HUES64 (cell line): Measurements from ENCODE around the gene FUT3.
A peak's percentile ranks its signal among the peaks of the same experiment; 100 is the strongest.

Experiments
- H3K27ac ChIP-seq: 2 replicates; pipeline ENCODE4 v1.7.0; 2013; ENCODE audit warnings: low read depth, low read length, inconsistent platforms
- H3K27me3 ChIP-seq: 2 replicates; pipeline ENCODE4 v1.6.1; 2013; ENCODE audit warnings: mild to moderate bottlenecking, low read length; ENCODE audit not compliant: insufficient read depth
- H3K36me3 ChIP-seq: 2 replicates; pipeline ENCODE4 v1.6.1; 2013; ENCODE audit warnings: mild to moderate bottlenecking, low read length; ENCODE audit not compliant: insufficient read depth
- H3K4me1 ChIP-seq: 2 replicates; pipeline ENCODE4 v1.6.1; 2013; ENCODE audit warnings: mild to moderate bottlenecking, low read length, moderate library complexity; ENCODE audit not compliant: insufficient read depth
- H3K4me3 ChIP-seq: 2 replicates; pipeline ENCODE4 v1.5.1; 2013; ENCODE audit warnings: mild to moderate bottlenecking, low read length, moderate library complexity
- H3K9ac ChIP-seq: 2 replicates; pipeline ENCODE4 v1.6.1; 2013; ENCODE audit warnings: mild to moderate bottlenecking, low read depth, low read length
- H3K9me3 ChIP-seq: 2 replicates; pipeline ENCODE4 v1.6.1; 2013; ENCODE audit warnings: low read depth, low read length; ENCODE audit not compliant: insufficient read depth
- WGBS: fragments of 150-250, 120-280 bp; methylation state at CpG from one replicate; pipeline ENCODE4 v1.1.7; 2013; ENCODE audit warnings: missing lambda C conversion rate; 5-methylcytosine and 5-hydroxymethylcytosine counted together

Gene FUT3

DNA sequence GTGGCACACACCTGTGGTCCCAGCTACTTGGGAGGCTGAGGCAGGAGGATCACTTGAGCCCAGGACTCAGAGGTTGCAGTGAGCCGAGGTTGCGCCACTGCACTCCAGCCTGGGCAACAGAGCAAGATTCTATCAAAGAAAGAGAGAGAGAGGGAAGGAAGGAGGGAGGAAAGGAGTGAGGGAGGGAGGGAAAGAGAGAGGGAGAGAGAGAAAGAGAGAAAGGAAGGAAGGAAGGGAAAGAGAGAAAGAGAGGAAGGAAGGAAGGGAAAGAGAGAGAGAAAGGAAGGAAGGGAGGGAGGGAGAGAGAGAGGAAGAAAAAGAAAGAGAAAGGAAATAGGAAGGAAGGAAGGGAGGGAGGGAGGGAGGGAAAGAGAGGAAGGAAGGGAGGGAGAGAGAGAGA is 34.0 kb downstream of the FUT3 start:
- H3K9ac ChIP-seq: no peak overlapping the region
- no peak overlapping the region for H3K27ac ChIP-seq
- 96% methylated on average over 2 of the region's 2 CpGs for WGBS
- no peaks in the 10 kb centered on the region for H3K4me1 ChIP-seq
- no peaks in the 10 kb centered on the region for H3K9me3 ChIP-seq
- H3K4me3 ChIP-seq: no peak overlapping the region
- no peaks in the 10 kb centered on the region for H3K36me3 ChIP-seq
- no peaks in the 10 kb centered on the region for H3K27me3 ChIP-seq

DNA sequence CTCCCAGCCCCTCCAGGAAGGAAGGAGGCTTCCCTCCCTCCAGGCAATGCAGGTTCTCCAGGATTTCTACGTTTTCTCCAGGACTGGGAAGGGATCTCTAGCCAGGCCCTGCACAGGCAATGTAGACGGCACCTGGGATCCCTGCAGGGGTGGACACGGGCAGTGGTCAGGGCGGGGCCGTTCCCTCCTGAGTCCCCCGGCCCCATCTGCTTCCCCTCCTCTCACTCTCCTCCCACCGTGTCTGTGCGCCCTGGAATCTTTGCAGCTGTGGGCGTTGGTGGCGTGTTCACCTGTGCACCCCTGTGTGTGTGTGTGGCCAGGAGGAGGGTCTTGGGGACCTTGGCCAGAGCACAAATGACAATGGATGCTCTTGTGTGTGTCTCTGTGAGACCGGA is 36.4 kb downstream of the FUT3 start:
- Histone ChIP-seq H3K4me1 (no peaks in the 10 kb centered on the region), H3K4me3 (no peak overlapping the region), H3K9ac (peak overlapping the region; percentile 36; the same call in 1 of the 2 replicates), H3K36me3 (no peaks in the 10 kb centered on the region), H3K27me3 (no peaks in the 10 kb centered on the region), H3K9me3 (no peaks in the 10 kb centered on the region), H3K27ac (no peak overlapping the region)
- WGBS: 80% methylated on average over 11 of the region's 11 CpGs

DNA sequence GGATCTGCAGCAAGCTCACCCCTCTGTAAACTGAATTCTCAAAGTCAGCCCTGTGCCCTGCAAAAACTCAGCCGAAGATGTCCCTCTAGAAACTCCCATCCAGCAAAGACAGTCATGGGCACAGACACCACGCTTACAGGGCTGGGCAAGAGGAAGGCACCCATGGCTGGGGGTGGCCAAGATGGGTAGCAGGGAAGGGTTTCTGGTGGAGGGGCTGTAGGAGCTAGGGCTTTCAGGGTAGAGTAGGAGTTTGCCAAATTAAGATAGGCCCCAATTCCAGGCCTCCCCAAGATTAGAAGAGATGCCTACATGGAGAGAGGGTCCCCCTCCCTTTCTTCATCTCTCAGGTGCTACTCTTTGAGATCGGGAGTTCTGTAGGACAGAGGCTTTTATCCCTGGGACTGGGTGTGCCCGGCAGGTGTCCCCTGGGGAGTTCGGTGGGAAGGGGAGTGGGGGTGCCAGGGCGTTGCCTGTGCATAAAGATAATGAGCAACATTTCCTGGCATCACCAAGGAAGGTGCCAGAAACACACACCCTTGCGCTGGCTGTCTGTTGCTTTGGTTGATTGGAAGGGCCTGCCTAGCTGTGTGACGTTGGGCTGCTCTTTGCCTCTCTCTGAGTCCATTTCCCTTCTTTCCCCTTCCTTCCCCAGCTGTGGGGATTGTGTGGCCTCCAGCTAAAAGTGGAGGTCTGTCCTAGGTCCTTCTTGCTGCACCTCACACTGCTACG is 37.0 kb downstream of the FUT3 start:
- H3K9ac ChIP-seq: peak overlapping the region; percentile 36; the same call in 1 of the 2 replicates
- H3K9me3 ChIP-seq: no peaks in the 10 kb centered on the region
- no peaks in the 10 kb centered on the region for H3K4me1 ChIP-seq
- H3K4me3 ChIP-seq: no peak overlapping the region
- 91% methylated on average over 9 of the region's 9 CpGs for WGBS
- H3K27ac ChIP-seq: no peak overlapping the region
- H3K36me3 ChIP-seq: no peaks in the 10 kb centered on the region
- no peaks in the 10 kb centered on the region for H3K27me3 ChIP-seq

DNA sequence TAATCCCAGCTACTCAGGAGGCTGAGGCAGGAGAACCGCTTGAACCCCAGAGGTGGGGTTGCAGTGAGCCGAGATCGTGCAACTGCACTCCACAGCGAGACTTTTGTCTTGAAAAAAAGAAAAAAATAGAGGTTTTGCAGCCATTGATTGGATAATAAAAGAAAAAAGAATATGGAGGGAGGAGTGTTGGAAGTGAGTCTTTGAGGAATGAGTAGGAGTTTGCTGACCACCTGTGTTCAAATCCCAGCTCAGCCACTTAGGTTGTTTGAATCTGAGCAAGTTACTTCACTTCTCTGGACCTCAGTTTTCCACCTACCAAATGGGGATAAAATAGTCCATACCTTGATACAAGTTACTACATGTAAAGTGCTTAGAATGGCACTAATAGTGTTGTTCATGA is 40.1 kb downstream of the FUT3 start:
- H3K9ac ChIP-seq: no peak overlapping the region
- no peak overlapping the region for H3K27ac ChIP-seq
- no peak overlapping the region for H3K4me3 ChIP-seq
- H3K27me3 ChIP-seq: no peaks in the 10 kb centered on the region
- 96% methylated on average over 4 of the region's 4 CpGs for WGBS
- no peaks in the 10 kb centered on the region for H3K9me3 ChIP-seq
- no peaks in the 10 kb centered on the region for H3K4me1 ChIP-seq
- no peaks in the 10 kb centered on the region for H3K36me3 ChIP-seq

DNA sequence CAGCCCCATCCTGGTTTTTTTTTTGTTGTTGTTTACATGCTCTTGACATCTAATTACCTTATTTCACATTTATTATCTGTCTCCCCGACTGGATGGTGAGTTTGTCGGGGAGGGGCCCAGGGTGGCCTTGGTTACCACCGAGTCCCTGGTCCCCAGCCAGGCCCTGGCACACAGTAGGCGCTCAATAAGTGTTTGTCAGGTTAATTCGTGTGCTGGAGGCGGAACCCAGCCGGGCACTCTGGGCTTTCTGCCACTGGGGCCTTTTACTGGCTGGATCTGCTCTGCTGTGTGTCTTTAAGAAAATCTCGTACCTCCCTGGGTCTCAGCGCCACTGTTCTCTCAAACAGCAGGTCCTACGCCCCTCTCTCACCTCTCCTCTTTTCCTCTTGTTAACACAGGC is 41.8 kb downstream of the FUT3 start:
- Histone ChIP-seq H3K27ac (no peak overlapping the region), H3K36me3 (no peaks in the 10 kb centered on the region), H3K4me1 (no peaks in the 10 kb centered on the region), H3K9me3 (no peaks in the 10 kb centered on the region), H3K27me3 (peaks cover 8% of the 10 kb centered on the region), H3K9ac (no peak overlapping the region), H3K4me3 (no peak overlapping the region)
- WGBS: 92% methylated on average over 10 of the region's 10 CpGs

DNA sequence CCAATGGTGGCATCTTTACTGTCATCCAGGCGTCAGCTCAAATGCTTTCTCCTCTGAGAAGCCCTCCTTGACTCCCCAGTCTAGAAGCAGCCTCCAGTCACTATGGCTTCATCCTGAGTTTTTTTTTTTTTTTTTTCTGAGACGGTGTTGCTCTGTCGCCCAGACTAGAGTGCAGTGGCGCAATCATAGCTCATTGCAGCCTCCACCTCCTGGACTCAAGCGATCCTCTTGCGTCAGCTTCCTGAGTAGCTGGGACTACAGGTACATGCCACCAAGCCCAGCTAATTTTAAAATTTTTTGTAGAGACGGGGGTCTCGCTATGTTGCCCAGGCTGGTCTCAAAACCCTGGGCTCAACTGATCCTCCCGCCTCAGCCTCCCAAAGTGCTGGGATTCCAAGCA is 42.2 kb downstream of the FUT3 start:
- H3K27ac ChIP-seq: no peak overlapping the region
- WGBS: 97% methylated on average over 9 of the region's 9 CpGs
- no peak overlapping the region for H3K9ac ChIP-seq

DNA sequence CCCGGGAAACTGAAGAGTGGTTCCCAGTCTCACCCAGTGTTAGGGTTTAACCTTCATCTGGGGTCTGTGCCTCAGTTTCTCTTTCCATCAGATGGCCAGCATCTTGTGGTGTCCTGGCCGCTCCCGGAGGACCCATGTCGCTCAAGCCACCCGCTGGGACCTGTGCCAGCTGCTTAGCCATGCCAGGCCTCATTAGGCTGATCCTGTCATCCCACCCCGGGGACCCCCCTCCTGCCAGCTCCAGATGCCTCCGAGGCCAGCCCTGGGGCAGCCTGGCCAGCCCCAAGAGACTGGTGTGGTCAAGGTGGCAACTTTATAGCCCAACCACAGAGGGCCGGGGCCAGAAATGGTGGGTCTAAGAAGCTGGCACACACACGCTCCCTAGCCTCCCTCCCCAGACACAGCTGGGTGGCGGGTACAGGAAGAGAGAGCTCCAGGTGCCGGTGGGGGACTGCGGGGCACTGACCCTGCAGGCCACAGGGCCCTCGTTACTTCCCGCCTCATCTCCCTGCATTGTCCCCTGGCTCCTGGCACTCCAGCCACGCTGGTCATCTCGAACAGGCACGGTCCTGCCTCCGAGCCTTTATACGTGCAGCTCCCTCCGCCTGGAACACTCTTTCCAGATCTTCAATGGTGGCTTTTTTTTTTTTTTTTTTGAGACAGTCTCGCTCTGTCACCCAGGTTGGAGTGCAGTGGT is 43.0 kb downstream of the FUT3 start:
- peaks cover 15% of the 10 kb centered on the region for H3K27me3 ChIP-seq
- WGBS: 94% methylated on average over 20 of the region's 21 CpGs
- no peak overlapping the region for H3K4me3 ChIP-seq
- H3K9me3 ChIP-seq: no peaks in the 10 kb centered on the region
- no peaks in the 10 kb centered on the region for H3K4me1 ChIP-seq
- H3K36me3 ChIP-seq: no peaks in the 10 kb centered on the region
- no peak overlapping the region for H3K27ac ChIP-seq
- H3K9ac ChIP-seq: no peak overlapping the region

More for the DNA sequence above, 42.2 kb downstream of the FUT3 start:
- Histone ChIP-seq H3K4me3 (no peak overlapping the region), H3K36me3 (no peaks in the 10 kb centered on the region), H3K4me1 (no peaks in the 10 kb centered on the region), H3K27me3 (peaks cover 9% of the 10 kb centered on the region), H3K9me3 (no peaks in the 10 kb centered on the region)

DNA sequence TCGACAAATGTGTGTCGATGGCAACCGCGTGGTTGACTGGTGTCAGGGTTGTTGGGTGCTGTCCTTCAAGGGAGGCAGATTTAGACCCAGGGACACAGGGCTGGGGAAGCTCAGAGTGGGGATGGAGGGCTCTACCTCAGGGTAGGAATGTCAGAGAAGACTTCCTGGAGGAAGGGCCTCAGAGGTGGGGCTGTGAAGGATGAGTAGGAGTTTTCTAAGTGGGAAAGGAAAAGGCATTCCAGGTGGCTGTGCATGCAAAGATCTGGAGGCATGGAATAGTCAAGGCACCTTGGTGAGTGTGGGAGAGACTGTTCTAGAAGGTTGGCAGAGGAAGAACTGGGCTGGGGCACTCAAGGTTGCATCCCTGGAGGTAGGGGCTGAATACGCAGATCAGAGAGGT is 44.3 kb downstream of the FUT3 start:
- Histone ChIP-seq H3K27me3 (peaks cover 17% of the 10 kb centered on the region), H3K9me3 (no peaks in the 10 kb centered on the region), H3K27ac (no peak overlapping the region), H3K4me3 (no peak overlapping the region), H3K9ac (no peak overlapping the region), H3K36me3 (no peaks in the 10 kb centered on the region), H3K4me1 (no peaks in the 10 kb centered on the region)
- WGBS: 88% methylated on average over 5 of the region's 5 CpGs

DNA sequence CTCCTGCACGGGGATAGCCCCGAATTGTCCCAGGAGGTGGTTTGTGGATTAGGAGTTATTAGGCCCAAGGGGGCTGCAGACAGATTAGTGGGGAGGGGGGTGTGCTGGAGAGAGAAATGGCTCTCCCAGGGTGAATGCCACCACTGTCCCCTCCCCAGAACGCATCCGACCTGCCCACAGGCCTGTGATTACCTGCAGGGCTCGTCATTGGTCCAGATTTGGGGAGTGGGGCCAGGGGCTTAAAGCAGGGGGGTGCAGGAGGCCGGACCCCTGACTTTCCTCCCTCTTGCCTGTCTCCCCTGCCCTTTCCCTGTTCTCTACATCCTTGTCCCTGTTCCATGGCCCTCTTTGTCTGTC is 45.1 kb downstream of the FUT3 start:
- peak overlapping the region; percentile 50 for H3K4me3 ChIP-seq
- no peaks in the 10 kb centered on the region for H3K4me1 ChIP-seq
- no peak overlapping the region for H3K9ac ChIP-seq
- 26% methylated on average over 6 of the region's 6 CpGs for WGBS
- H3K27ac ChIP-seq: no peak overlapping the region
- H3K36me3 ChIP-seq: no peaks in the 10 kb centered on the region
- no peaks in the 10 kb centered on the region for H3K9me3 ChIP-seq
- peaks cover 17% of the 10 kb centered on the region for H3K27me3 ChIP-seq

DNA sequence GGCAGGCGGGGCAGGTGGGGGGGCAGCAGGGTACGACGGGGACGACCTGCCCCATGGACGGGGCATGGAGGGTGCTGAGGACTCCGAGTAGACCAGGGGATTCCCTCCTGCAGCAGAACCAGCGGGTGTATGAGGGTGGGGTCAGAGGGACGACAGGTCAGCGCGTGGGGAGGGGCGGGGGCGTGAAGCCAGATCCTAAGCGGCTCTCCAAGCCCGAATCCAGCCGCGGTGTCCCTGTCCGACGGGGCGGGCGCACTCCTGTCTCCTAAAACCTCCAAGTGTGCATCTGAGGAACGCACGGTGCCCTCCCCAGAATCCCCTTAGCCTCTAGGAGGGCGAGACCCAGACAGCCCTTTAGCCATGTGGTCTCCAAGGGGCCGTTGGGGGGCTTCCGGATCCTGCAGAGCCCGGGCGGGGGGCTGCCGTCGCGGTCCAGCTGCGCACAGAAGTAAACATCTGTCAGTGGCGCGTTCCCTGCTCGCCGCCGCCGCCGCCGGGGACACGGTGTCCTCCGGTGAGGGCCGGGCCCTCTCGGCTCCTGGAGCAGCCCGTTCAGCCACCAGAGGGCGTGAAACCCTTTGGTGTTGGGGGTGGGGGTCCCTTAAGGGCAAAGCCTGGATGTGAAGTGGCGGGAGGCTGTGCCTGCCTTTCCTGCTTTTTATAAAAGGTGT is 45.7 kb downstream of the FUT3 start:
- Histone ChIP-seq H3K9ac (no peak overlapping the region), H3K27ac (no peak overlapping the region), H3K36me3 (no peaks in the 10 kb centered on the region), H3K4me3 (peak overlapping the region; percentile 50), H3K27me3 (peaks cover 17% of the 10 kb centered on the region), H3K9me3 (no peaks in the 10 kb centered on the region), H3K4me1 (no peaks in the 10 kb centered on the region)
- 2% methylated on average over 46 of the region's 46 CpGs for WGBS
